ENCODE data around the gene ZDHHC11B. TPM values are rescaled to one million over a fixed set of nuclear protein-coding genes. Genes with fewer than 3 reads are reported as not detected.

ZDHHC11B gene
- total RNA-seq, 1 donor from 2014 or later = 8.0 TPM

- H3K36me3 ChIP-seq = peaks cover 17% of the 10 kb centered on the region
- ATAC-seq = no peak
- H3K4me1 ChIP-seq = peaks cover 21% of the 10 kb centered on the region
- TF ChIP-seq, protein P1, sequence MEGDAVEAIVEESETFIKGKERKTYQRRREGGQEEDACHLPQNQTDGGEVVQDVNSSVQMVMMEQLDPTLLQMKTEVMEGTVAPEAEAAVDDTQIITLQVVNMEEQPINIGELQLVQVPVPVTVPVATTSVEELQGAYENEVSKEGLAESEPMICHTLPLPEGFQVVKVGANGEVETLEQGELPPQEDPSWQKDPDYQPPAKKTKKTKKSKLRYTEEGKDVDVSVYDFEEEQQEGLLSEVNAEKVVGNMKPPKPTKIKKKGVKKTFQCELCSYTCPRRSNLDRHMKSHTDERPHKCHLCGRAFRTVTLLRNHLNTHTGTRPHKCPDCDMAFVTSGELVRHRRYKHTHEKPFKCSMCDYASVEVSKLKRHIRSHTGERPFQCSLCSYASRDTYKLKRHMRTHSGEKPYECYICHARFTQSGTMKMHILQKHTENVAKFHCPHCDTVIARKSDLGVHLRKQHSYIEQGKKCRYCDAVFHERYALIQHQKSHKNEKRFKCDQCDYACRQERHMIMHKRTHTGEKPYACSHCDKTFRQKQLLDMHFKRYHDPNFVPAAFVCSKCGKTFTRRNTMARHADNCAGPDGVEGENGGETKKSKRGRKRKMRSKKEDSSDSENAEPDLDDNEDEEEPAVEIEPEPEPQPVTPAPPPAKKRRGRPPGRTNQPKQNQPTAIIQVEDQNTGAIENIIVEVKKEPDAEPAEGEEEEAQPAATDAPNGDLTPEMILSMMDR (IDR thresholded peaks at IDR 0.05) = no peak
- peak; percentile 52 for DNase-seq
- H3K27ac ChIP-seq = no peak overlapping the region
- no peak overlapping the region for H3K4me3 ChIP-seq
- H3K9me3 ChIP-seq = no peaks in the 10 kb centered on the region
- H3K27me3 ChIP-seq = peaks cover under 1% of the 10 kb centered on the region
- intact Hi-C loops (cut with DNase I) = no loop called here
Measured at GRCh38 chr5:668283-668995, 116.1 kb downstream of the ZDHHC11B start.

DNA sequence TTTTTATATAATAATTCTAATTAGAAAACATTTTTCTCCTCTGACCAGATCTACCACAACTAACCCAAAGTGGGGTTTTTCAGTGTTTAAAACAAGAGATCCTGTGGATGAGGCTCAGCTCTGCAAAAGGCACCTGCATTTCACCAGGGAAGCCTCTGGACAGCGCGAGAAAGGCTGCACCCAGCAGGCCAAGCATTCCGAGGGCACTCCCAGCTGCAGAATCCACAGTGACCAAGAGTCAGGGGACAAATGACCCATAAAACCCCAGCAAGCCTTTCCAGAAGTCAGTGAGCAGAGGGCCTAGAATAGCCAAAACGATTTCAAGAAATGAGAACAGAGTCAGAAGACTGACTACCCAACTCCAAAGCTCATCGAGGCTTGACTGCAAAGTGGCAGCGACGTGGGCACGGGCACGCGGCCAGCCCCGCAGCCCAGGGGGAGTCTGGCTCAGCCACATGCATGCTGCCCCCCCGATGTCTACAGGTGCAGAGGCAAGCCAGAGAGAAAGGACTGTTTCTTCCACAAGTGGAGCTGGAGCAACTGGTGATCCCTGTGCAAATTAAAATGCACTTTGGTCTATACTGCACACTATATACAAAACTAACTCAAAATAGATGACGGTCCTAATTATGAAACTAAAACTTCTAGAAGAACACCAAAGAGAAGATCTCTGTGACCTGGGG lies 117.6 kb downstream of the ZDHHC11B start:
- peaks cover 19% of the 10 kb centered on the region for H3K36me3 ChIP-seq
- no peak overlapping the region for H3K4me3 ChIP-seq
- peaks cover 6% of the 10 kb centered on the region for H3K4me1 ChIP-seq
- TF ChIP-seq, protein P1 (IDR thresholded peaks at IDR 0.05) = no peak
- ATAC-seq (no peak), DNase-seq (no peak)
- H3K9me3 ChIP-seq = no peaks in the 10 kb centered on the region
- intact Hi-C loops (cut with DNase I) = no loop called here
- H3K27ac ChIP-seq = no peak overlapping the region
- no peaks in the 10 kb centered on the region for H3K27me3 ChIP-seq

DNA sequence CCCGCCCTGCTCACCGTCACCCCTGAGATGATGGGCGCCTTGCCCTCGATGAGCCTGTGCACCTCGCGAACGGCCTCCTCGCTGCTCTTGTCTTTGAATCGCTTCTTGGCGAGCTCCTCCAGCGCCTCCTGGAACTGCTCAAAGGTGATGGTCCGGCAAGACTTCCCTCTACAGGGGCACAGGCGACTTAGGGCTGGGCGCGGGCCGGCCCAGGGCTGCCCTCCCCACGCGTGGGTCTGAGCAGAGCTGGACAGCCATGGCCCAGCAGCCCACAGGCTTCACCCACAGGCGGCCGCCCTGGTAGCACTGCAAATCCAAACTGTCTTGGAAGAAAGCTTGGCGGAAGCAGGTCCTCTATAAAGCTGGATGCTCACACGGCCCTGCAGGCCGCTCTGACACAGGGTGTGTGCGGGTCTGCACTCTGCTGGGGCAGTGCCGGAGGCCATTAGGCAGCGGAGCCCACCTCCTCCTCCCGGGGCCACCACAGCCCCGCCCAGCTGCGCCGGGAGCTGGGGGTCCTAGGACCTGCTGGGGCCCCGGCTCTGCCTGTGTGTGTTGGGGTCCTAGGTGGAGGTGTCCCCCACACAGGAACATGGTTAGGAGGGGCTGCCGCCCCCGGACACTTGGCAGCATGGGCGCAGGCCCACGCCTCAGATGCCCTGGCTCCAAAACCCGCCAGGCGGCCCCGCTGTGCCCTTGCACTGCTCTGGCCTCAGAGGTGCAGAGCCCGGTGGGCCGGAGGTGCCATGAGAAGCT lies 118.4 kb downstream of the ZDHHC11B start:
- intact Hi-C loops (cut with DNase I) = no loop called here
- Histone ChIP-seq H3K9me3 (no peaks in the 10 kb centered on the region), H3K27me3 (no peaks in the 10 kb centered on the region), H3K27ac (no peak overlapping the region), H3K4me1 (no peaks in the 10 kb centered on the region), H3K36me3 (peaks cover 19% of the 10 kb centered on the region), H3K4me3 (no peak overlapping the region)
- ATAC-seq = no peak
- TF ChIP-seq, protein P1 (IDR thresholded peaks at IDR 0.05) = no peak
- DNase-seq = no peak

DNA sequence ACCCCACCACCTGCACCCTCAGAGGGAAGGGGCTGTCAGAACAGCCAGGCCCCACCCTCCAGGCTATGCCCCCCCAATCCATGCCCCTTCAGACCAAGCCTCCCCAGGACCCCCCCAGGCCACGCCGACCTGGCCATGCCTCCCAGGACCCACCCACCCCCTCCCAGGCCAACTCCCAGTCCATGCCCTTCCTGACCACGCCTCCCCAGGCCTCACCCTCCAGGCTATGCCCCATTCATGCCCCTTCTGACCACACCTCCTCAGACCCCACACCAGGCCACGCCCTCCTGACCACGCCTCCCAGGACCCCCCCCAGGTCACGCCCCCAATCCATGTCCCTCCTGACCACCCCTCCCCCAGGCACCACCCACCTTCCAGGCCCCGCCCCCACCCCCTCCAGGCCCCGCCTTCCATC lies 119.0 kb downstream of the ZDHHC11B start:
- intact Hi-C loops (cut with DNase I) = no loop called here
- no peak for DNase-seq
- TF ChIP-seq, protein P1 (IDR thresholded peaks at IDR 0.05) = no peak

GRCh38 chr5:664994-665360 lies 119.6 kb downstream of the ZDHHC11B start:
- Histone ChIP-seq H3K9me3 (no peaks in the 10 kb centered on the region), H3K4me1 (no peaks in the 10 kb centered on the region), H3K4me3 (no peak overlapping the region), H3K27me3 (no peaks in the 10 kb centered on the region), H3K27ac (no peak overlapping the region), H3K36me3 (peaks cover 19% of the 10 kb centered on the region)
- TF ChIP-seq, protein P1 (IDR thresholded peaks at IDR 0.05) = no peak
- intact Hi-C loops (cut with DNase I) = no loop called here
- ATAC-seq = no peak
- no peak for DNase-seq

More for the DNA sequence above, 119.0 kb downstream of the ZDHHC11B start:
- ATAC-seq = no peak
- H3K36me3 ChIP-seq = peaks cover 19% of the 10 kb centered on the region
- no peaks in the 10 kb centered on the region for H3K27me3 ChIP-seq
- no peak overlapping the region for H3K4me3 ChIP-seq
- no peaks in the 10 kb centered on the region for H3K4me1 ChIP-seq
- no peaks in the 10 kb centered on the region for H3K9me3 ChIP-seq
- no peak overlapping the region for H3K27ac ChIP-seq

All from upper lobe of right lung (tissue), 1 donor.